AG04450 (cell line): ENCODE measurements around the gene LRRN4CL. TPM values are rescaled to one million over a fixed set of nuclear protein-coding genes. Genes with fewer than 3 reads are reported as not detected.
A peak's percentile ranks its signal among the peaks of the same experiment; 100 is the strongest.
"Not testable (repeated sequence)": the region's sequence is repeated elsewhere in the genome, so short reads cannot be mapped to it uniquely, and the experiment has no call there.

Experiments used
- CTCF ChIA-PET: fragments of 300-600, 350-600 bp; formaldehyde crosslinking; extraction: SDS; loops from one replicate; lab custom pipeline; 2022; ENCODE audit warnings: antibody characterized with exemption, inconsistent platforms; lab: Charles Lee
- POLR2A ChIA-PET: fragments of 350-600 bp; formaldehyde crosslinking; extraction: SDS; loops from one replicate; lab custom pipeline; 2021; ENCODE audit warnings: antibody characterized with exemption, inconsistent platforms; lab: Yijun Ruan, JAX
- DNase-seq: peaks from one replicate; pipeline ENCODE4 v3.0.0-alpha.2; 2011; ENCODE audit warnings: low read depth, low spot score
- H3K27ac ChIP-seq: one replicate; pipeline ENCODE4 v1.5.1; 2012; ENCODE audit warnings: low read depth, low read length, control low read depth
- H3K27me3 ChIP-seq: one replicate; pipeline ENCODE4 v1.6.0; 2012; ENCODE audit warnings: low read length; ENCODE audit not compliant: control insufficient read depth, insufficient read depth
- H3K4me3 ChIP-seq: 2 replicates; pipeline ENCODE4 v1.5.1; 2011; ENCODE audit warnings: mild to moderate bottlenecking, low read depth, low read length, control low read depth
- H3K9me3 ChIP-seq: 2 replicates; pipeline ENCODE4 v1.5.1; 2012; ENCODE audit warnings: low read length; ENCODE audit not compliant: control insufficient read depth, insufficient read depth
- CTCF ChIP-seq: IDR thresholded peaks from 2 replicates; pipeline ENCODE4 v1.5.1; 2011; ENCODE audit warnings: low read depth, low read length, control low read depth, inconsistent platforms
- polyA plus RNA-seq: library from polyadenylated mRNA; depleted of rRNA; stranded (reverse); fragments of >200 nt; gene quantifications from 2 replicates; pipeline ENCODE4 v1.2.3, GENCODE V29; 2011

The LRRN4CL gene
- polyA plus RNA-seq, 1 experiment, result 4.1 TPM

GRCh38 chr11:62676698-62677097 is 12.6 kb downstream of the LRRN4CL start:
- CTCF ChIA-PET, result interaction anchor here (0.7 kb wide), 1 partner anchor 12 kb away, joined by 3 read pairs; the partner anchor contains the start of genes C11orf98 and CSKMT
- no peak for DNase-seq

GRCh38 chr11:62675415-62675814 is 13.9 kb downstream of the LRRN4CL start:
- H3K27me3 ChIP-seq, H3K4me3 ChIP-seq, DNase-seq, H3K9me3 ChIP-seq, H3K27ac ChIP-seq: not testable (repeated sequence)
- ChIA-PET POLR2A (interaction anchor here (0.6 to 5.6 kb wide), 3 partner anchors 11 to 42 kb away, joined by 3 to 50 read pairs (median 6); partner anchors contain the start of genes C11orf98 and CSKMT), CTCF (interaction anchor here (1.0 kb wide), 1 partner anchor 21 kb away, joined by 3 read pairs; no protein-coding TSS in a partner anchor)

More at GRCh38 chr11:62676698-62677097, 12.6 kb downstream of the LRRN4CL start:
- POLR2A ChIA-PET, result interaction anchor here (0.8 to 5.6 kb wide), 3 partner anchors 12 to 155 kb away, joined by 4 to 50 read pairs (median 10); partner anchors contain the start of genes C11orf98, CSKMT, LRRN4CL and STX5
- H3K27me3 ChIP-seq, result no peaks in the 10 kb centered on the region
- H3K4me3 ChIP-seq, result no peak overlapping the region
- peaks cover 4% of the 10 kb centered on the region; the same call in 1 of the 2 replicates for H3K9me3 ChIP-seq
- TF ChIP-seq CTCF, result no peak
- no peak overlapping the region for H3K27ac ChIP-seq

- H3K27me3 ChIP-seq, result no peaks in the 10 kb centered on the region
- TF ChIP-seq CTCF, result no peak
- no peak for DNase-seq
- CTCF ChIA-PET, result interaction anchor here (1.8 kb wide), 1 partner anchor 21 kb away, joined by 5 read pairs; no protein-coding TSS in a partner anchor
- H3K27ac ChIP-seq, result no peak overlapping the region
- POLR2A ChIA-PET, result interaction anchor here (1.3 to 5.6 kb wide), 3 partner anchors 8 to 20 kb away, joined by 3 to 50 read pairs (median 13); partner anchors contain the start of genes C11orf98, CSKMT, INTS5 and LRRN4CL
- no peak overlapping the region for H3K4me3 ChIP-seq
- H3K9me3 ChIP-seq, result no peaks in the 10 kb centered on the region; the same call in 1 of the 2 replicates
Measured at GRCh38 chr11:62673196-62673525, 16.2 kb downstream of the LRRN4CL start.

GRCh38 chr11:62671608-62672389 is 17.5 kb downstream of the LRRN4CL start, which contains the start of the genes LBHD1 and UQCC3:
LBHD1 (minus strand) TSS chr11:62672267; CDS start chr11:62670031, 2,236 bp downstream.
UQCC3 (plus strand) TSS chr11:62671673; CDS start chr11:62671746, 73 bp downstream.
- H3K27me3 ChIP-seq, result no peaks in the 10 kb centered on the region
- no peaks in the 10 kb centered on the region; the same call in 1 of the 2 replicates for H3K9me3 ChIP-seq
- peak within 1 kb of the TSS; percentile 81 for H3K27ac ChIP-seq
- ChIA-PET POLR2A (interaction anchor here (0.6 to 5.6 kb wide), 19 partner anchors 7 to 790 kb away, joined by 3 to 50 read pairs (median 6); partner anchors contain the start of genes B3GAT3, C11orf98, CSKMT and EEF1G), CTCF (interaction anchor here (1.1 to 2.1 kb wide), 2 partner anchors 9 to 18 kb away, joined by 4 to 13 read pairs; partner anchors contain the start of gene LRRN4CL)
- peak within 1 kb of the TSS; percentile 84 for H3K4me3 ChIP-seq
- peak; percentile 65 for DNase-seq
- no peak for TF ChIP-seq CTCF

- H3K4me3 ChIP-seq, result peak overlapping the region; percentile 84
- no peak for TF ChIP-seq CTCF
- H3K9me3 ChIP-seq, result no peaks in the 10 kb centered on the region; the same call in 1 of the 2 replicates
- DNase-seq, result no peak
- peak overlapping the region; percentile 81 for H3K27ac ChIP-seq
- POLR2A ChIA-PET, result interaction anchor here (0.6 to 2.2 kb wide), 17 partner anchors 10 to 170 kb away, joined by 3 to 17 read pairs (median 5); partner anchors contain the start of genes B3GAT3, EEF1G, HNRNPUL2 and INTS5
- CTCF ChIA-PET, result interaction anchor here (1.5 to 2.1 kb wide), 2 partner anchors 9 to 277 kb away, joined by 3 to 13 read pairs; no protein-coding TSS in a partner anchor
- H3K27me3 ChIP-seq, result no peaks in the 10 kb centered on the region
Measured at GRCh38 chr11:62671236-62671607, 18.1 kb downstream of the LRRN4CL start.
